NCI-H1436 (cell line): ENCODE results near the gene ZNF283.

Source experiments
- DNase-seq: peaks from one replicate; lab custom pipeline; 2025; lab: John Stamatoyannopoulos, UW

Gene ZNF283

DNA sequence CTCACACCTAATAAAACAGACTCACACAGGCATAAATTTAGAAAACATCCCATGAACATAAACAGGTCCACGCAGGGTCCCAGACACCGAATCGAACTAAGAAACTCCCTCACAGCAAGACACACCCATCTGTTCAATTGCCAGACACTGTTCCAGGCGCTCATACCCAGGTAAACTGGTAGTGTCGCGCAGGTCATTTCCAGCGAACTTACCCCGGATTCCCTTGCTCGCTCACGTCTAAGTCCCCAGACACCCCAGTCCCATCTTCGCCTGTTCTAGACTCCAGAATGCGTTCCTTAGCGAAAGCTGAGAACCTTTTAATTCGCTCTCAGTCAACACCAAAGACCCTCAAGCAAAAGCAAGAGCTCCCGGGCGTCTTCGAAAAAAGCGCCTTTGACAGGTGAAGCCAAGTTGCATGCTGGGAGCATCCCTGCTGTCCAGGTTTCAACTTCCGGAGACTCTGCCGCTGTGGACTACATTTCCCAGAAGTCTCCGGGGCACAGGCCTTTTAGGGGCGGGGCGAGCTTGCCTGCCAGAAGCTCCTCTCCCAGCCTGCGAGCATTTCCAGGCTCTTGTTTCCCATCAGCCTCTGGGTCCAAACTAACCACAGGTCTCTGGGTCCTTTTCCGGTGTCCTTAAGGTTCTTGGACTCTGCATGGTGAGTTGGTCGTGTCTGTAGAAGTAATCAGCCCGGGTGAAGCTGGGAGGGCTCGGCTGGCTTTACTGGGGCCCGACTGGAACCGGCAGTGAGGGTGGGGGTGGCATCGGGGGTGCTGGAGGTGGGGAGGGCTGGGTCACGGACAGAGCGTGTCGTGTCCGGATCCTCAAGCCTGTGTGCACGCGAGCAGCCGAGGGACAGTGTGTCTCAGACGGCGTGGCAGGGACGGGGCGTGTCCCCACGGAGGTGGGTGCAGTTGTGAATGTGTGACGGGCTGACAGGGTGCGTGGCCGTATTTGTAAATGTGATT, at the start of gene ZNF283:
Gene ZNF283 (plus strand): TSS at position 535 of the 968 bp plus-strand sequence. CDS start 6,184 bp downstream, outside the sequence.
- DNase-seq = peak; percentile 83

DNA sequence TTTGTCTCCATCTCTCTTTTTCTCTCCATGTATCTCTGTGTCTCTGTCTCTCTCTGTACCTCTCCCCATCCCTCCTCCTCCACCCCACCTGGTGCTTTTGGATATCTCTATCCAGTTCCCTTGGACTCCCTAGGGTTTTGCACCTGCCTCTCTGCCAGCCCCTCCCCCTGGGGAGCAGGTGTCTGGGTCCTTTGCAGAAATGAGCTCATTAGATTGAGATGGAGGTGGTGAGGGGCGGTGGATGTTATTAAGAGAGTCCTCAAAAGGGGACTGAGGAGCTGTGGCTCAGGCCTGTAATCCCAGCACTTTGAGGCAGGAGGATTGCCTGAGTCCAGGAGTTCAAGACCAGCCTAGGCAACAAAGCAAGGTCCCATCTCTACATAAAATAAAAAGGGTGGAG, 48.5 kb upstream of the ZNF283 start:
- DNase-seq = peak; percentile 99

DNA sequence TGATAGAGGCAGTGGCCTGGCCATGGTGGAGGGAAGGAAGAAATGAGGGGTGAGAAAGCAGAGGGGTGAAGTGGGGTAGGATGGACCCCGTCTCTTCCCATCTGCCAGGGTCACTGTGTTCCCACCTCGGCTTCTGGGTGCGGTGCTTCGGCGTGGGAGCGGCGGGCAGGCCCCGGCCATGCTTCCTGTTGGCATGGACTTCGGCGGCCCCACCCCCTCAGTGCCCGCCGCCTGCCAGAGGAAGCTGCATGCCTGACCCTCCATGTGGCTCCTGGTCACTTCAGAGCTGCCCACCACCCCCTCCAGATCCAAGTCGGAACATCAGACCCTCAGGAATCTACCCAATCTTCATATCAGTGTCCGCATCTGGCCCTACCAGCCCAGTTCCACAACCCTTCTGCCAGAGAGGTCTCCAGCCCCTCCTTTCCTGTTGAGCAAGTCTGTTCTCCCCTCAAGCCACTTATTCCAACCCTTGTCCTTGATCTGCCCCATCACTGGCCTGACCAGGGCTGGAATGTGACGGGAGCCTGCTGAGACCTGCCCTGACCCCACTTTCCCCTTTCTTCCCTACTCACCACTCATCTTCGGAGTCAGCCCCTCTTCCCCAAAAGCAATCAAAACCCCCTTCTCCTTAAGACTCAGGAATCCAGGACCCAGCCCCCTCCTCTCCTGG, 47.8 kb upstream of the ZNF283 start:
- DNase-seq = no peak

DNA sequence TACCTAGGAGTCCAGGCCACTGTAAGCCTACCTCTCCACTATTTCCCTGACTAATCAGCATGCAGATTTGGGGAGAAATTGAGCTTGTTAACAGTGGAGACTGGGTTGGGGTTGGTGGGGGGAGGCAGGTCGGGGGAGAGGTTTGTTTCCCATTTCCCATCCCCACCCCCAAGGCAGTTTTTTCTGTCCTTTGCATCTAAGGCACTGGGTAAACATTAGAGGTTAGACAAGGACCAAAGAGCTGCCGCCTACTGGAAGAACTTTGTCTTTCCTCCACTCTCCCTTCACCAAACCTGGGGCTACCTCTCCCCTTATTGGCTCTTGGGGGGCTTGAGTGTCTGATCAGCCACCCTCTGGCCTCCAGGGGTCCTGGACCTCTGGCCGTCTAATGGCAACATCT, 47.3 kb upstream of the ZNF283 start:
- no peak for DNase-seq

DNA sequence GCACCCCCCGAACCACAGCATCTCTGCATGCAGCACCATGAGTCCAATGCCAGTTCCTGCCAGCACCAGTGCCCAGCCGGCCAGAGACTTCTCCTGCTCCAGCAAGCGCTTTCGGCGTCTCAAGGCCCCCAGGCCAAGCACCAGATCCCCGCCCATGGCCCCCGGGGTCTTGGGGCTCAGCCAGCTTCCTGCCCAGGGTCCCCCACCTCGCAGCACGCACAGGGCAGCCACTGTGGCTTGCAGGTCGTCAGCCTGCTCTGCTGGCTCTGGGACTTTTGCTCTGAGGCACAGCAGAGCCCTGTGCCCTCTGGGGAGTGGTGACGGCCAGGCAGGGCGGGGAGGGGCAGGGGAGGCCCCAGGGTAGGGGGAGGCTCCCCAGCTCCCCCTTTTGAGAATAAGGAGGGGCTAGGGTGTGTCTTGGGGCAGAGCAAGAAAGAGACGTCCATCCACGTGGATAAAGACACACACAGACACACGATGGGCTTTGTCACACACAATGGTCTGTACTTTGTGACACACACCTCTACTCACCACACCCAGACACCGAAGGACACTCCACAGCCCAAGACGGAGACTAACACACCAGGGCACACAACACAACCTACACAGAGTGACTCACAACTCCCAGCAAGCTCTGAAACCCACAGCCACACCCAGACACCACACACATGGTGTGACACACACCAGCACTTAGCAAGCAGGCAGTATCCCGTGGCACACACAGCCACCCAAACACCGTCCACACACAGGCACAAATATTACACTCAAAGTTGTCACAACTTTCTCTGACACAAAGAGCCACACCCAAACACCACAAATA, 46.2 kb upstream of the ZNF283 start, which contains the start of gene KCNN4:
Gene KCNN4 (minus strand): TSS at position 268 of the 820 bp plus-strand sequence. CDS start 112 bp downstream, at position 156.
- peak; percentile 69 for DNase-seq

DNA sequence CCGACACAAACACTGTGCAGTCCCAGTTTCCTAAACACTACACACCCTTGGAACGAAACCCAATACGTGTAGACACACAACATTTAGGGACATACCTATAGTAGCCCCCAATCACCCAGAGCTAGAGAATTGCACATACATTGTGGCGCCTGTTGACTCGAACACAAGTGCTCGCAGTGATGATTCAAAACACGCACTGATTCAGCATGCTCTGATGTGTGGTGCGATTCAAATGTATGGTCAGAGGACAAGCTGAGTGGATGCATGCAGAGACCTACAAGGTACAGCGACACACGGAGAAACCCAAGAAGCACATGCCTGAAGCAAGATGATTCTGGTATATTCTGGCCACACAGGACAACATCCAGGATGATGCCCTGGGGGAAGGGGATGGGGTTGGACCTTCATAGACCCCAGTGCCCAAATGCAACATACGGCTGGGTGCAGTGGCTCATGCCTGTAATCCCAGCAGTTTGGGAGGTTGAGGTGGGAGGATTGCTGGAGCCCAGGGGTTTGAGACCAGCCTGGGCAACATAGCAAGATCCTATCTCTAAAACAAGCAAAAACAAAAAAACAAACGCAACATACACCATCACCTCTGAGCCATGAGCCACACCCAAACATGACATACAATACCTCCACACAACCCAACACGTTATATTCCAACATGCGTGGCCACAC, 45.4 kb upstream of the ZNF283 start:
- no peak for DNase-seq

DNA sequence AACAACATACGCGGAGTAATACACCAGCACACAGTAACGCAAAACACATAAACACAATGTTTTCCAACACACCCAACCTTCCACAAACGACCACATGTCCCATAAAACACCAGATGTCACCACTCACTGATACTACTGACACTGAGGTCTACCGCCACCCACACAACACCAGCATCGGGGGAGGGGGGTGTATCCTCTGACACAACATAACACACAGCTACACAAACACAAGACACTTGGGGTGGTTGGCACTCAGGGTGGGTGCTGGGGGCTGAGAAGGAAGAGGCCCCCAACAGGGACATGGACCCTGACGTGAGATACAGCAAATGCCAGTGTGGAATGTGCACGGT, 44.8 kb upstream of the ZNF283 start:
- DNase-seq = no peak

DNA sequence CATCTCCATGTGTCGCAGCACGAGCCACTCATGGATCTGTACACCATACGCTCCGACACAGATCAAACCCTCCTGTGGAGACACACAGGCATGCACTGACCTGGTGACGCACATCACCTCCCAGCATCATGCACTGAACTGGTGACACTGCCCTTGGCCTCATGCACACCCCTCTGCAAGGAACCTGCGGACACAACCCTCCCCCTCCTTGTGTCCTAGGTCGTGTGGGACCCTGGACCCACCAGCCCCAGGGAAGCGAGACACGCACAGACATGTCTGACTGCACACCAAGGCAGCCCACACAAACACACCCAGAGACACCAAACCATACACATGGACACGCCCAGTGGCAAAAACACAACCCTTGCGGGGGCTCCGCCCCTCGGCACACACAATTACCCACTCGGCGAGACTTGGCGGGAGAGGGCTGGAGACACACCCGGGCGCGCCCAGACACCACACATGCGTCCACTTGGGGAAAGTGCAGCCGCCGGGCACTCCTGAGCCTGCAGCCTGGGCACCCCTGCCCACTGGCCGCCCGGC, 44.4 kb upstream of the ZNF283 start:
- DNase-seq = no peak

DNA sequence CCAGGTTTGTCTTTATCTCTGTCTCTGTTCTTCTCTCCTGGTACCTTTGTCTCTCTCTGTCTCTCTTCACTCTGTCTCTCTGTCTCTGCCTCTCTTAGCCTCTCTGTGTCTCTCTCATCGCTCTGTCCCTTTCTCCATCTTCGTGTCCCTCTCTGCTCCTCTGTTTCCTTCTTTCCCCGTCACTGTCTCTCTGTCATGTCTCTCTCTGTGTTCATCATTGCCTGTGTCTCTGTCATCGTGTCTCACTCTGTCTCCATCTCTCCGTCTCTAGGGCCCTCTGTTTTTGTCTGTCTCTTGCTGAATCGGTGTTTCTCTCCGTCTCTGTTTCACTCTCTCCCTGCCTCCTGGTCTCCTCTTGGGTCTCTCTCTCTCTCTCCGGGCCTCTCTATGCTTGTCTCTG, 43.5 kb upstream of the ZNF283 start:
- DNase-seq = no peak

DNA sequence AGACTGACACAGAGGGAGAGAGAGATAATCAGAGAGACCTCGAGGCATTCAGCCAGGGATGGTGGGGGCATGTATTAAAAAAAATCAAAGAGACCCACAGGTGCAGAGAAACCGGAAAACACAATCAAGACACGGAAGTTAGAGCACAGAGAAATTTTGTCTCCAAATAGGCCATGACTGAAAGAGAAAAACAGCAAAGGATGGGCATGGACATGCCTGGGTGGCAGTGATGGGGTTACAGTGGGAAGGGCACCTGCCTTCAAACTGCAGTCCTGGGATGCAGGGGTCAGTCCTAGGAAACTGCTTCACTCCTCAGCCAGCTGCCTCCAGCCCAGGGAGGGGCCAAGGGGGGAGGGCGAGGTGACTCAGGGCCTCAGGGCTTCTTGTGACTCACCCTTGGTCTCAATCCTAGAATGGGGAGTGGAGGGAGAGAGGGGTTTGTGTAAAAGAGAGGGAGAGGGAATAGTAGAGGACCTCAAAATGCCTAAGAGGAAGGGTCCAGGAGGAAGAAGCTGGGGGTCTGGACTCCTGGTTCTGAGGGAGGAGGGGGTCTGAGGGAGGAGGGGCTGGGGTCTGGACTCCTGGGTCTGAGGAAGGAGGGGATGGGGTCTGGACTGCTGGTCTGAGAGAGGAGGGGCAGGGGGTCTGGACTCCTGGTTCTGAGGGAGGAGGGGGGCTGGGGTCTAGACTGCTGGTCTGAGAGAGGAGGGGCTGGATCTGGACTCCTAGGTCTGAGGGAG, 42.7 kb upstream of the ZNF283 start:
- DNase-seq = no peak

DNA sequence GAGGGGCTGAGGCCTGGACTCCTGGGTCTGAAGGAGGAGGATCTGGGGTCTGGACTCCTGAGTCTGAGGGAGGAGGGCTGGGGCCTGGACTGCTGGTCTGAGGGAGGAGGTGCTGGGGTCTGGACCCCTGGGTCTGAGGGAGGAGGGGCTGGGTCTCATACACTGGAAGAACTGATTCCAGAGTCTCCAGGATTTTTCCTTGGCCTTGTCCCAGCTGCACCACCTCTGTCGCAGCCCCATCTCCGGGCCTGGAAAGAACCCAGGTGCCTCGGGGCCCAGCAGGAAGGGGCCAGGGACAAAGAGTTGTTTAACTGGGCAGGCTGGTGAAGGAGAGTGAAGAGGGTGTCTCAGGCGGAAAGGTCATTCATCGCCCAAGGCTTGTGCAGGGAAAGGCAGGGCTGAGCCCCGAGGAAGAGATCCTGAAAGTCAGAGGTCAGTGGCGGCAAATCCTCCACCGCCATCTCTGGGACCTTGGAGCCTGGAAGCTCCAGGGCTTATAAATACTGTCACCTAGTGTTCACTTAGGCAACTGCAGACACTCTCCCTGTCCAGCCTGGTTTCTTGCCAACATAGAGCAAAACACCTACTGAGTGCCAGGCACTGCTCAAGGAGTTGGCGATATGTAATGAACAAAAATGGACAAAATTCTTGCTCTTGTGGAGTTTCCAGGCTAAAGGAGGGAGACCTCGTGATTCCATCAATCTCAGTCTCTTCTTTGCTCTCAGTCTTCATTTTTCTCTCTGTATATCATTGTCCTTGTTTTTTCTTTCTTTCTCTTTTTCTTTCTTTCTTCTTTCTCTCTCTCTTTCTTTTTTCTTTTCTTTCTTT, 41.9 kb upstream of the ZNF283 start:
- DNase-seq = peak; percentile 57

DNA sequence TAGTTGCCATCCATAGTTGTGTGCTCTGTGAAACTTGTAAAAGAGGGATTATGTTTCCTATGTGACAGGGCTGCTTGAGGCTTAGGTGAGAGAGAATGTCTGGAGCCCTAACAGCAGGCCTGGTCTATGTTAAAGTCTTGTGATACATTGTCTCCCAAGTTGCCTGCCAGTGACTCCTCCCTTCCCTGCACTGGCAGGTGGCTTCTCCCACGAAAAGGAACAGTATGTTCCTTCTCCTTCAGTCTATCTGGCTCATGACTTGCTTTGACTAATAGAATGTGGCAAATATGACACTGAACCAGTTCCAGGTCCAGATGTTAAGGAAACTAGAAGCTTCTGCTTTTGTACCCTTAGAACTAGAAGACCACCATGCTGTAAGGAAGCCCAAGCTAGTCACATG, 40.5 kb upstream of the ZNF283 start:
- DNase-seq = no peak

DNA sequence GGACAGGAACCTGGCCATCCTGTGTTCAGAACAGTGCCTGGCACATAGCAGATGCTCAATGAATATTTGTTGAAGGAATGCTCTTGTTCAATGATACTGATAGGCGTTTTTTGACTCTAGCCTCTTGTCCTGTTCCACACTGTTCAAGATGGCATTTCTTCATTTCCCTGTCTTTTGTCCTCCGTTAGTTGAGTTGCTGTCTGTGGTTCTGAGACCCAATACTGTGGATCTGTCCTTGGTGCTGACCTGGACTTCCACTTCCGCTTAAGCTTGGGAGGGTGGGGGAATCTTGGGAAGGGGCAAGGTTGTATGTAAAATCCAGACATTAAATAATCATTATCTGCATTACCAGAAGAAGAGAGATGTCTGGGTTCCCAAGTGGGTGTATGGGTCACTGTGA, 38.1 kb upstream of the ZNF283 start:
- no peak for DNase-seq

DNA sequence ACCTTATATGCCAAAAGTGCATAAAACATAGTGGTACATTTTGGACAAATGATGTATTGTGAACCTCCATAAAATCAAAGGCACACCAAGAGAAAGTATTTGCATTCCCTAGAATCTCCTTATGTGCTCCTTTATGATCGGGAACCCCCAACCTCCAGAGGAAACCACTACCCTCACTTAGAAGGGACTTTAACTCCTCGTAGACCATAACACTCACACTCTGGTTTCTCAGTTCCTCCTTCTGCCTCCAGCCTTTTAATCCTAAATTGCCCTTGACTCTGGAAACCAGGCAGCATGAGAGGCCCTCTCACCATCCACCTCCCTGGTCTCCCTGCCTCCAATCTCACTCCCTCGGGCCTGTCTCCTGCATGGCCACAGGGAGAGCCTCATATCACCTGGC, 36.5 kb upstream of the ZNF283 start:
- DNase-seq = no peak

DNA sequence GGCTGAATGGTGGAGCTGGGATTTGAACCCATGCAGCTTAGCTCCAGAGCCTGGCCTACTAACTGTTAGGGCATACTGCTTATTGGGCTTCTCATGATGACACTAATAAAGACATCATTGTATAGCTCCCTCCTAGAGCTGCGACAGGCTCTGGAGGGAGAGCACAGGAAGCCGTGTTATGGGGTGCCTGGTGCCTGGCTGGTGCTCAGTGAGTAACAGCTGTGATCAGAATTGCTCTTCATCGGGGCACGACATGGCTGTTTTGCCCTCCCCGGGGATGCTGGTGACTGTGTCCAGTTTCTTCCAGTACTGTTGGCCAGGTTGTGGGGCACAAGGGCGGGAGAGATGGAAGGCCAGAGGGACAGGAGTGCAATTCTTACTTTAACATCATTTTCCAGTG, 30.0 kb upstream of the ZNF283 start:
- no peak for DNase-seq

DNA sequence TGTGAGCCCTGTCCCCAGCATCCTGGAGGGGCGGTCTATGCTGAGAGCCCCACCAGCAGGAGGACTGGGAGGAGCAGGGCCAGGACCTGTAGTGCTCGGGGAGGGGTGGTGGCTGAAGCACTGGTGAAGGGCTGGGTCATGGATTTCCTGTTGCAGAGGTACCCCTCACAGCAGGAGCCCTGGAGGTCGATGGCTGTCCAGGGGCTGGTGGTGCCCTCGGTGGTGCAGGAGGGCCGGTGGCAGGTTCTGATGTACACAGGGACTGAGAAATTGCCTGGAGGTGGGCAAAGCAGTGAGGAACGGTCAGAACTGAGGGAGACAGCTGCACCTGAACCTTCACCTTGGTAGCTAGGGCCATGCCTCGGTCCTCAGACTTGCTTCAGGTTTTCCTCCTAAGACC, 29.6 kb upstream of the ZNF283 start:
- no peak for DNase-seq

DNA sequence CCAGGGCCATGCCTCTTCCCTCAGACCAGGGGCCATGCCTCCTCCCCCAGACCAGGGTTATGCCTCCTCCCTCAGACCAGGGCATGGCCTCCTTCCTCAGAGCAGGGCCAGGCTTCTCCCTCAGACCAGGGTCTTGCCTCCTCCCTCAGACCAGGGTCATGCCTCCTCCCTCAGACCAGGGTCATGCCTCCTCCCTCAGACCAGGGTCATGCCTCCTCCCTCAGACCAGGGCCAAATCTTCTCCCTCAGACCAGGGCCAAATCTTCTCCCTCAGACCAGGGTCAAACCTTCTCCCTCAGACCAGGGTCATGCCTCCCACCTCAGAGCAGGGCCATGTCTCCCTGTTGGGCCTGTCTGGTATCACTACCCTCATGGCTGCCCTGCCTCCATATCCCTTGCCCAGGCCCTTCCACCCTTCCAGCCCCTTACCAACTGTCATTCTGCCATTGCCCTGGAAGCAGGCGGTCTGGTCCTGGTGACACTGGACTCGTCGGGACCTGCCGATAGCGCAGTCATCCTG, 29.0 kb upstream of the ZNF283 start:
- no peak for DNase-seq

DNA sequence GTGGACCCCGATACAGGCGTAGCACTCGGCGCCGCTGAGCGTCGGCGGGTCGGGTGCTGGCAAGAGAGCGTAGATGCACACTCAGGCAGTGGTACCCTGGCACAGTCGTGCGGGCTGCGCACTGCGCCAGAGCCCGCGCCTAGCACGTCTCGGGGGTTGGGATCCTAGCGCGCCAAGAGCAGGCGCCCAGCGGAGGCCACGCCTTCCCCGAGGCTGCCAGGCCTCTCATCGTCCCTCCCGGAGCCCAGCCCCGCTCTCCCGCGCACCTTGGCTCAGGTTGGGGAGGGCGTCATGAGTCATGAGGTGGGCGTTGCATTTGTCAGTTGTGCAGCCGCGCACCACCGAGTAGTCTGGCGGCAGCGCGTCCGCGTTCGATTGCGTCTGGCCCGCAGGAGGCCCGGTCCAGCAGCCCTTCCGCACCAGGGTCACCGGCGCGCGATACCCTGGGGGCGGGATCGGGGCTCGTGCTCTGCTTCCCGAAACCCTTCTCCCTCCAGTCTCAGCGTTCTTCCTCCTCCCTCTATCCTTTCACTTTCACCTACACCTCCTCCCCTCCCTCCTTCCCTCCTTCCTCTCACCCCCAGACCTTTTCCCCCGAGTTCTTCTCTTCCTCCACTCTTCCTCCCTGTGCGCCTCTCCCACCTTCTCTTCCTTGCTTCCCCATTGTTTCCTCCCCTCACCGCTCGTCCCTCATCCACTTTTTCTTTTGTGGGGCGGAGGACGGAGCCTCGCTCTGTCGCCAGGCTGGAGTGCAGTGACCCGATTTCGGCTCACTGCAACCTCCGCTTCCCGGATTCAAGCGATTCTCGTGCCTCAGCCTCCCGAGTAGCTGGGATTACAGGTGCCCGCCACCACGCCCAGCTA, 28.3 kb upstream of the ZNF283 start:
- DNase-seq = peak; percentile 86
